ENCODE measurements around the gene FBXO5. TPM values are rescaled to one million over a fixed set of nuclear protein-coding genes. Genes with fewer than 3 reads are reported as not detected.
"Not testable (repeated sequence)": the region's sequence is repeated elsewhere in the genome, so short reads cannot be mapped to it uniquely, and the experiment has no call there.

The FBXO5 gene
- total RNA-seq, 4 donors from 2014 or later = 2.6 to 7.2 (median 4.8) TPM

- no peak for ATAC-seq (ENCODE audit: low FRiP score)
- DNase-seq (ENCODE audit: low spot score) = no peak
Measured at GRCh38 chr6:152993431-152993830, 10.6 kb upstream of the FBXO5 start.

DNA sequence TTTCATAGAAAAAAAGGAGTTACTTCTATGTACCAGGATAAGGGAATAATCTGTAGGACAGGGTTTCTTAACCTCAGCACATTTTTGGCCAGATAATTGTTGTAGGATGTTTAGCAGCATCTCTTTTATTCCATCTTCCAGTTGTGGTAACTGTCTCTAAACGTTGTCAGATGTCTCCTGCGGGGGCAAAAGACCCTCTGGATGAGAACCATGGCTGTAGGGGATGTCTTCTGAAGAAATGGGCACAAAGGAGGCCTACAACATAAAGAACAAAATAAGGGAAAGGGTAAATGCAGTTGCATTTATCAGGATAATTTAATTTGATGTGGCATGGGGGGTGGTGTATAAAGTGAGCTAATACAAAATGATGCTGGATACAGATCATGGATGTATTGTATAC is 4.1 kb upstream of the FBXO5 start:
- TF ChIP-seq CTCF (IDR thresholded peaks at IDR 0.05) = no peak
- DNase-seq (ENCODE audit: low spot score) (no peak), ATAC-seq (ENCODE audit: low FRiP score) (no peak)

More at GRCh38 chr6:152993431-152993830, 10.6 kb upstream of the FBXO5 start:
- no peak for TF ChIP-seq CTCF (IDR thresholded peaks at IDR 0.05)

DNA sequence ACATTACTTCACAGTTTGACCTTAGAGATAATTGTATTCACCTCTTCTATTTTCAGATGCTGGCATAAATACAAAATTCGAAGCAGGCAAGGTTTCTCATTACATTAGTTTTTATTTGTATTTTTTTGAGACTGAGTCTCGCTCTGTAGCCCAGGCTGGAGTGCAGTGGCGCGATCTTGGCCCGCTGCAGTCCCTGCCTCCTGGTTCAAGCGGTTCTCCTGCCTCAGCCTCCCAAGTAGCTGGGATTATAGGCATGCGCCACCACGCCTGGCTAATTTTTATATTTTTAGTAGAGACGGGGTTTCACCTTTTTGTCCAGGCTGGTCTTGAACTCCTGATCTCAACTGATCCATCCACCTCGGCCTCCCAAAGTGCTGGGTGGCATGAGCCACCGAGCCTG is 2.5 kb upstream of the FBXO5 start:
- DNase-seq (ENCODE audit: low spot score); ATAC-seq (ENCODE audit: low FRiP score): not testable (repeated sequence)

- ATAC-seq (ENCODE audit: low FRiP score) (peak; percentile 1), DNase-seq (ENCODE audit: low spot score) (no peak)
- no peak for TF ChIP-seq CTCF (IDR thresholded peaks at IDR 0.05)
Measured at GRCh38 chr6:152984513-152984872, 1.7 kb upstream of the FBXO5 start.

- DNase-seq (ENCODE audit: low spot score) = peak; percentile 93
- ATAC-seq (ENCODE audit: low FRiP score) = peak; percentile 82
- no peak for TF ChIP-seq CTCF (IDR thresholded peaks at IDR 0.05)
Measured at GRCh38 chr6:152983637-152984512, 1.0 kb upstream of the FBXO5 start.

GRCh38 chr6:152981989-152982903 is 595 bp downstream of the FBXO5 start:
- ATAC-seq (ENCODE audit: low FRiP score) (no peak), DNase-seq (ENCODE audit: low spot score) (no peak)

More at GRCh38 chr6:152981989-152982903, 595 bp downstream of the FBXO5 start:
- no peak for TF ChIP-seq CTCF (IDR thresholded peaks at IDR 0.05)

Measured in omental fat pad (tissue), 4 donors.